ENCODE results near the gene KEL.

Gene KEL

DNA sequence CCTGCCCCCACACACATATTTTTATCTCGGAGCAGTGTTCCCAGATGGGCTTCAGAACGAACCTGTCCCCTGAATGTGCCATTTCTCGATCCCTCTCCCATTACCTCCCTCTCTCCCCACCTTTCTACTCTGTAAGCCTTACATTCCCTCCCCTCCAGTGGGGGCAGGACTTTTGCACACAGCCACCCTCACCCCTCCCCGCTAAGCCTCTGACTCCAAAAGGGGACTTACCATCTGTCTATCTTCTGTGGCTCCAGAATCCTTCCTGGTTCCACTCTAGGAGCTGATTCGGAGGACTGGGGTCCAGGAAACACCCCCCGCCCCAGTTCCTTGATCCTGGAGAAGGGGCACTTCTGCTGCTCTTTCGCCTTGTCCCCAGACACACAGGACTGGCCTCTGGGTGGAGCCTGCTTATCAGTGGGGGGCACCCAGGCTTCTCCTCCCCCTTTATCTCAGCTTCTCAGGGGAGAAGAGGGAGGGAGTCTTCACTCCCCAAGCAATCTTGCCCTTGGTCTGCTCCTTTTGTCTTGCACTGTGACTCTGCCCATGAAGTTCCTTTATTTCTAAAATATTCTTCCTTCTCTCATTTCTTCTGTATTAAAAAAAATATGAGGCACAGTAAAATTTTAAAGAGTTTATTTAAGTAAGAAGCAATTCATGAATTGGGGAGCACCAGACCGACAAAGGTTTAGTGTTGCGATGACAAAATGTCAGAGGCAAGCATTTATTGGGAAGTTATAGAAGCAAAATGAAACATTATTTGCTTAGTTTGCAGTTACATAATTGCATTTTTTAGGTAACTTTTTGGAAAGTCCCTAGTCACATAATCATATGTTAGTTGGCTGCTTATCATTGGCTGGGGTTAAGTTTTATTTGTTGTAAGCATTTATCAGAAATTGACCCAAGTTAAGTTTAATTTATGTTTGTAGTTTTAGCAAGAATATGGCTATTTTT is at the start of gene KEL:
KEL (minus strand) TSS at position 391 of the 954 bp plus-strand sequence; CDS start at position 234, 157 bp downstream.
- H3K27ac ChIP-seq (ENCODE audit: low read length), result no peak within 1 kb of the TSS
- H3K9me3 ChIP-seq (ENCODE audit: control insufficient read depth in 2 of 2, low read length in 2 of 2), result no peaks in the 10 kb centered on the region
- H3K4me1 ChIP-seq (ENCODE audit: control insufficient read depth, insufficient read depth, low read length), result no peaks in the 10 kb centered on the region
- H3K9ac ChIP-seq (ENCODE audit: low read length in 2 of 2), result no peak within 1 kb of the TSS
- H3K27me3 ChIP-seq (ENCODE audit: control insufficient read depth in 1 of 2, insufficient read depth in 2 of 2, low read length in 2 of 2), result no peaks in the 10 kb centered on the region
- no peaks in the 10 kb centered on the region for H3K36me3 ChIP-seq (ENCODE audit: control insufficient read depth in 2 of 2, insufficient read depth in 2 of 2, low read length in 2 of 2)
- H3K4me3 ChIP-seq (ENCODE audit: low read length in 2 of 2), result no peak within 1 kb of the TSS

DNA sequence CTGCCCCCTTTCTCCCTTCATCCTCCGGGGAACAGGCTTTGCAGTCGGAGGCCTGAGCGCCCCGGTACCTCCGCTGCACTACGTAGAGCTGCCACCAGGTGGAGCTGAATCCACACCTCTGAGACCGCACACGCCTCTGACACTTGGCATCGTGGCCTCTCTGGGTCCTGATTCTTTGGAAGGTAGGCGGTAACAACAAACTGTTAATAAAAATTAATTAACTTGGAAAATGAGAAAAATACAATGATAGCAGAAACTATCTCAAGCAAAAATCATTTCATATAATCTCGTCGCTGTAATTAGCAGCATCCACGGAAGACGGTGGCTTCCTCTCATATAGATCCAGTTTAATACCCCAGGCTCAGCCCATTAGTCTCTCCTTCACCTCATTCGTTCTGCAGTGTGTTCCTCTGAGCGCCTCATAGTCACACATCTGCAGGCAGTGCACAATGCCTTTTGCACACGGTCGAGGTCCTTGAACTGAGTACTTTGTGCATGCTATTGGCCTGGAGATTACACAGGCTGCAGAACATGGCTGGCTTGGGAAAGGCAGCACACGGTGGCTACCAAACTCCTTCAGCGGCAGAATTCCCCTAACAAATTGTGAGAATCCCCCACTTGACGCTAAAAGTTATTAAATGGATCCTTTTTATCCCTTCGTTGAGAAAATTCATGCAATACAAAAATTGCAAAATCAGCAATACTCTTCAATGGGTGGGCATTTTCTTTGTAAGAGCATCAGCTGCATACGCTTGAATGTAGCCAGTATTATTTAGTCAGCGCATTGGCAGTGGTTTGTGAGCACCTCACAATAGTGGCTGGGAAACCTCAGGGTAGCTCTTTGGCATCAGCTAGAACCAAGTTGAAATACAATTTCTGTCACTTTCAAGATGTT is 46.1 kb upstream of the KEL start:
- no peaks in the 10 kb centered on the region for H3K9me3 ChIP-seq (ENCODE audit: control insufficient read depth in 2 of 2, low read length in 2 of 2)

DNA sequence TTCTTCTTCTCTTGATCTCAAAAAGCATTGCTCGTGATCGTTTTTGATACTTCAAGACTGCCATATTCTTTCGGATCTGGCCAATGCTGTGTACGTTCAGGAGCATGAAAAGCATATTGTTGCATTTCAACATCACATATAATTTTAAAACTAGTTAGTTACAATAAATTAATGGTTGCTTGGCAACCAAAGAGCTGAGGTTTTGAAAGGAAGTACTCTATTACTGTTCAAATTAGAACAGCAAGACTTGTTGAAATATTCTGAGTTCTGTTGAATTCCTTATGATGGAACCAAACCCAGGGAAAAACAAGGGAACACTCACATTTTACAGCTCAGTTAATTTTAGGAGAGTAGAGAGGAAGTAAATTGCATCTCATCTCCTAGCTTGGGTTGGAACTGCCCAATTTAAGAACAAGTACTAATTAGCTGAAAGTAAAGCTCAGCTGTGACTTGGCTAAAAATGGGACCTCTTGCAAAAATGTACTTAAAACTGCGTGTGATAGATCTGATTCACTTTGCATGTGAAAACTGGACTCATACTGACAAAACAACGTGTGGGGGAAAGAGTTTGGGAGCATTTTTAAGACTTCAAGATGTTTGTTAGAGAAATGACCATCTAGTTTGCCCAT is 43.6 kb upstream of the KEL start:
- Histone ChIP-seq H3K36me3 (ENCODE audit: control insufficient read depth in 2 of 2, insufficient read depth in 2 of 2, low read length in 2 of 2) (no peaks in the 10 kb centered on the region), H3K27me3 (ENCODE audit: control insufficient read depth in 1 of 2, insufficient read depth in 2 of 2, low read length in 2 of 2) (peaks cover 0 to 3% of the 10 kb centered on the region in 2 donors), H3K4me1 (ENCODE audit: control insufficient read depth, insufficient read depth, low read length) (no peaks in the 10 kb centered on the region), H3K27ac (ENCODE audit: low read length) (no peak overlapping the region), H3K9me3 (ENCODE audit: control insufficient read depth in 2 of 2, low read length in 2 of 2) (peaks cover 0 to 2% of the 10 kb centered on the region in 2 donors), H3K9ac (ENCODE audit: low read length in 2 of 2) (no peak overlapping the region), H3K4me3 (ENCODE audit: low read length in 2 of 2) (no peak overlapping the region)

More for the DNA sequence above, 46.1 kb upstream of the KEL start:
- no peak overlapping the region for H3K27ac ChIP-seq (ENCODE audit: low read length)
- H3K36me3 ChIP-seq (ENCODE audit: control insufficient read depth in 2 of 2, insufficient read depth in 2 of 2, low read length in 2 of 2), result no peaks in the 10 kb centered on the region
- no peak overlapping the region for H3K4me3 ChIP-seq (ENCODE audit: low read length in 2 of 2)
- H3K27me3 ChIP-seq (ENCODE audit: control insufficient read depth in 1 of 2, insufficient read depth in 2 of 2, low read length in 2 of 2), result peaks cover 0 to 3% of the 10 kb centered on the region in 2 donors
- no peak overlapping the region for H3K9ac ChIP-seq (ENCODE audit: low read length in 2 of 2)
- H3K4me1 ChIP-seq (ENCODE audit: control insufficient read depth, insufficient read depth, low read length), result no peaks in the 10 kb centered on the region

- Histone ChIP-seq H3K27ac (ENCODE audit: low read length) (no peak overlapping the region), H3K36me3 (ENCODE audit: control insufficient read depth in 2 of 2, insufficient read depth in 2 of 2, low read length in 2 of 2) (no peaks in the 10 kb centered on the region), H3K27me3 (ENCODE audit: control insufficient read depth in 1 of 2, insufficient read depth in 2 of 2, low read length in 2 of 2) (peaks cover 0 to 3% of the 10 kb centered on the region in 2 donors), H3K9ac (ENCODE audit: low read length in 2 of 2) (no peak overlapping the region), H3K4me1 (ENCODE audit: control insufficient read depth, insufficient read depth, low read length) (no peaks in the 10 kb centered on the region), H3K9me3 (ENCODE audit: control insufficient read depth in 2 of 2, low read length in 2 of 2) (peaks cover 0 to 2% of the 10 kb centered on the region in 2 donors), H3K4me3 (ENCODE audit: low read length in 2 of 2) (peak overlapping the region in 1 of 2 donors; percentile 58)
Observed at GRCh38 chr7:143003393-143004051, 41.4 kb upstream of the KEL start.

DNA sequence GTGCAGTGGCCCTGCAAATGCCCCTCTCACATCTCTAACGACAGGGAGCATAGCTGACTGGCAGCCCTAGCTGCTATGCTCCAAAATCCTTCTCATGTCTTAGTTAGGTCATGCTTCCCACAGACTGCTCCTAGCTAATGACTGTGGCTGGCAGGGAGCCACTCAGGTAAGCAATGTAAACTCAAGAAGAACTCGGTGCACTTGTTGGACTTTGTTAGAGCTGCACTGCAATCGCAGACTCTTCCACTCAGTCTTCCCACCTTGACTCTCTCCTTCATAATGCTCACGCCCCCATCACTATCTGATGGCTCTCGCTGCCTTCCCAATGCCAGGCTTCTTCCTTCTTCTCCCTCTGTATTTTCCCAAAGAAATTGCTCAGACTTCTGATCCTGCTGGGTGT is 40.7 kb upstream of the KEL start:
- Histone ChIP-seq H3K4me3 (ENCODE audit: low read length in 2 of 2) (peak overlapping the region in 1 of 2 donors; percentile 58), H3K27me3 (ENCODE audit: control insufficient read depth in 1 of 2, insufficient read depth in 2 of 2, low read length in 2 of 2) (peaks cover 0 to 3% of the 10 kb centered on the region in 2 donors), H3K36me3 (ENCODE audit: control insufficient read depth in 2 of 2, insufficient read depth in 2 of 2, low read length in 2 of 2) (no peaks in the 10 kb centered on the region), H3K4me1 (ENCODE audit: control insufficient read depth, insufficient read depth, low read length) (no peaks in the 10 kb centered on the region), H3K27ac (ENCODE audit: low read length) (no peak overlapping the region), H3K9me3 (ENCODE audit: control insufficient read depth in 2 of 2, low read length in 2 of 2) (peaks cover 0 to 2% of the 10 kb centered on the region in 2 donors), H3K9ac (ENCODE audit: low read length in 2 of 2) (no peak overlapping the region)

DNA sequence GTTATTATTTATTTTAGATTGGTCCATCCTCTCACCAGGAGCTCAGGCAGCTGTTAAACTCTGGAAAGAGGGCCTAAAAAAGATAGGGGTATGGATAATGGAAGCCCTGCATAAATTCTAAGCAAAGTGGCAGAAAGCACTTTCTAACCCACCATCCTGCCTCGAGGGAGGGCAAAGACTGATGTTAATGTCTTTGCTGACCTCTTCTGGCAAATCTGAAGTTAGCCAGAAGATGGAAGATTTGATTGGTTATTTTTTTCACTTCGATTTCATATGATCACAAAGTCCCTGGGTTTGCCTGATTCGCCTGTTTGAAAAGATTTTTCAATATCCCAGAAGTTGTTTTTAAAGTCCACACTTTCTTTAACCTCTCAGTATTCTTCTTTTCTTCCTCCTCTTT is 39.9 kb upstream of the KEL start:
- Histone ChIP-seq H3K9ac (ENCODE audit: low read length in 2 of 2) (no peak overlapping the region), H3K4me1 (ENCODE audit: control insufficient read depth, insufficient read depth, low read length) (no peaks in the 10 kb centered on the region), H3K27me3 (ENCODE audit: control insufficient read depth in 1 of 2, insufficient read depth in 2 of 2, low read length in 2 of 2) (peaks cover 0 to 3% of the 10 kb centered on the region in 2 donors), H3K36me3 (ENCODE audit: control insufficient read depth in 2 of 2, insufficient read depth in 2 of 2, low read length in 2 of 2) (no peaks in the 10 kb centered on the region), H3K4me3 (ENCODE audit: low read length in 2 of 2) (no peak overlapping the region), H3K27ac (ENCODE audit: low read length) (no peak overlapping the region), H3K9me3 (ENCODE audit: control insufficient read depth in 2 of 2, low read length in 2 of 2) (peaks cover 0 to 2% of the 10 kb centered on the region in 2 donors)

DNA sequence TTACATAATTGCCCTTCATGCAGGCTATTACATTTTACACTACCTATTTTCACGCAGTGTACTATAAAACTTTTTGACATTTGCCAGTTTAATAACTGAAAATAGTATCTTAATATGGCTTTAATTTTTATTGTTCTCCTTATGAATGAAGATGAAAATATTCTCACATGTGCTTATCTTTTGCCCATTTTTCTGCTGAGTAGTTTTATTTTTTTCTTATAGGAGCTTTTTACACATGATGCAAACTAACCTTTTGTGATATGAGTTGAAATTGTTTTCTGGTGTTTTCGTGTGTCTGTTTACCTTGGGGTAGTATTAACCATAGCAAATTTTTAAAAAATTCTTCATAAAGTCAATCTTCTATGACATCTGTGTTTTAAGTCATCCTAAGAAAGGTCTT is 38.5 kb upstream of the KEL start:
- no peak overlapping the region for H3K27ac ChIP-seq (ENCODE audit: low read length)
- no peak overlapping the region for H3K9ac ChIP-seq (ENCODE audit: low read length in 2 of 2)
- no peaks in the 10 kb centered on the region for H3K36me3 ChIP-seq (ENCODE audit: control insufficient read depth in 2 of 2, insufficient read depth in 2 of 2, low read length in 2 of 2)
- no peaks in the 10 kb centered on the region for H3K4me1 ChIP-seq (ENCODE audit: control insufficient read depth, insufficient read depth, low read length)
- H3K27me3 ChIP-seq (ENCODE audit: control insufficient read depth in 1 of 2, insufficient read depth in 2 of 2, low read length in 2 of 2), result peaks cover 0 to 3% of the 10 kb centered on the region in 2 donors
- H3K9me3 ChIP-seq (ENCODE audit: control insufficient read depth in 2 of 2, low read length in 2 of 2), result peaks cover 0 to 2% of the 10 kb centered on the region in 2 donors
- no peak overlapping the region for H3K4me3 ChIP-seq (ENCODE audit: low read length in 2 of 2)

DNA sequence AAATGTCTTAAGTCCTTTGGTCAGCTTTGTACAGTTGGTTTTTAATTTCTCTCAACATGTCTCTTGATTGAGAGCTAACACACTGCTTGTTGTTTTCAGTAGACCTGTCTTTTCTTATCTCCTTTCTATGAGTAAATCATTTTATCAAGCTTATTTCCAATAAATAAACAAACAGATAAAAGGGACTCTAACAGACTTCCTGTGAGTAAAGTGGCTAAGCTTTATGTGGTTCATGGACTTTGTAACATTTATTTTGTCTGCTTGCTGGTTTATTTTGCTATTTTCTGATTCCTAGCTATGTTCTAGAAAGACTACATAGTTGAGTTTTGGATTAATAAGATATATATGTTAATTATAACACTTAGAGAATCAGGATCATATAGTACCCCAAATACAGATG is 37.6 kb upstream of the KEL start:
- Histone ChIP-seq H3K4me1 (ENCODE audit: control insufficient read depth, insufficient read depth, low read length) (no peaks in the 10 kb centered on the region), H3K4me3 (ENCODE audit: low read length in 2 of 2) (no peak overlapping the region), H3K36me3 (ENCODE audit: control insufficient read depth in 2 of 2, insufficient read depth in 2 of 2, low read length in 2 of 2) (no peaks in the 10 kb centered on the region), H3K9ac (ENCODE audit: low read length in 2 of 2) (no peak overlapping the region), H3K9me3 (ENCODE audit: control insufficient read depth in 2 of 2, low read length in 2 of 2) (peaks cover 0 to 2% of the 10 kb centered on the region in 2 donors), H3K27ac (ENCODE audit: low read length) (no peak overlapping the region), H3K27me3 (ENCODE audit: control insufficient read depth in 1 of 2, insufficient read depth in 2 of 2, low read length in 2 of 2) (peaks cover 0 to 2% of the 10 kb centered on the region in 2 donors)

GRCh38 chr7:142998966-142999365 is 36.8 kb upstream of the KEL start:
- H3K27ac ChIP-seq (ENCODE audit: low read length), result no peak overlapping the region
- H3K9me3 ChIP-seq (ENCODE audit: control insufficient read depth in 2 of 2, low read length in 2 of 2), result peaks cover 0 to 2% of the 10 kb centered on the region in 2 donors
- no peaks in the 10 kb centered on the region for H3K4me1 ChIP-seq (ENCODE audit: control insufficient read depth, insufficient read depth, low read length)
- H3K36me3 ChIP-seq (ENCODE audit: control insufficient read depth in 2 of 2, insufficient read depth in 2 of 2, low read length in 2 of 2), result no peaks in the 10 kb centered on the region
- H3K4me3 ChIP-seq (ENCODE audit: low read length in 2 of 2), result no peak overlapping the region
- H3K9ac ChIP-seq (ENCODE audit: low read length in 2 of 2), result no peak overlapping the region
- H3K27me3 ChIP-seq (ENCODE audit: control insufficient read depth in 1 of 2, insufficient read depth in 2 of 2, low read length in 2 of 2), result no peaks in the 10 kb centered on the region
